GM18951 (cell line): Measurements from ENCODE around the gene TCAIM.
"Not testable (repeated sequence)": the region's sequence is repeated elsewhere in the genome, so short reads cannot be mapped to it uniquely, and the experiment has no call there.

Source experiments
- POLR2A ChIP-seq: IDR thresholded peaks from 4 replicates; pipeline ENCODE4 v1.6.1; 2011; ENCODE audit warnings: mild to moderate bottlenecking; ENCODE audit not compliant: insufficient read length, insufficient read depth; ENCODE audit errors: extremely low read depth
- in situ Hi-C: fragments of 300-500 bp; cut with MboI; formaldehyde crosslinking; loops from one replicate; pipeline ENCODE4 v1.12.0; 2022; ENCODE audit warnings: low sequenced_read_pairs, mixed read lengths, inconsistent platforms; ENCODE audit not compliant: unreplicated experiment

The TCAIM gene

DNA sequence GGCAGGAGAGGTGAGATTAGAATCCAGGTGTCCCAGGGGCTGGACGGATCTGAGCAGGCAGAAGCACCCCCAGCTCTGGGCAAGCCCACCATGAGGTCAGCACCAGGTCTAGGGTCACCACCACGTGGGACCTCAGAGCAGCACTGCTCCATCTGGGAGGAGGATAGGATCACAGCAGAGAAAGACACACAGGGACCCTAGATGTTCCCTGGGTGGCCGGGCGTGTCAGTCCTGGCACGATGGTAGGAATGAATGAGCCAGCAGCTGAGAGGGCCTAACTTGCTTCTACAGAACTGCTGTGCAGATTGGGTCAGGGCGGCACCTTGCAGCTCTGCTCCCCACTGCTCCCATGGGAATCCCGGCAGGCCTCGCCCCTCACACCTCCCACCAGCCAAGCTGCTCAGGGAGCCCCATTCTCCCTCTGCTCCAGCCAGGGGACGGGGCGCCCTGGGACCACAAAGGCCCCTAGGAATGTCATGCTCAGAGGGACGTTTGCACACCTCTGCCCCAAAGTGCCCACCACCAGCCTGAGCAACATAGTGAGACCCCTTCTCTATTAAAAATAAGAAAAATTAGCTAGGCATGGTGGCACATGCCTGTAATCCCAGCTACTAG lies 72.6 kb downstream of the TCAIM start:
- in situ Hi-C loops, result no loop called here
- no peak for TF ChIP-seq POLR2A

DNA sequence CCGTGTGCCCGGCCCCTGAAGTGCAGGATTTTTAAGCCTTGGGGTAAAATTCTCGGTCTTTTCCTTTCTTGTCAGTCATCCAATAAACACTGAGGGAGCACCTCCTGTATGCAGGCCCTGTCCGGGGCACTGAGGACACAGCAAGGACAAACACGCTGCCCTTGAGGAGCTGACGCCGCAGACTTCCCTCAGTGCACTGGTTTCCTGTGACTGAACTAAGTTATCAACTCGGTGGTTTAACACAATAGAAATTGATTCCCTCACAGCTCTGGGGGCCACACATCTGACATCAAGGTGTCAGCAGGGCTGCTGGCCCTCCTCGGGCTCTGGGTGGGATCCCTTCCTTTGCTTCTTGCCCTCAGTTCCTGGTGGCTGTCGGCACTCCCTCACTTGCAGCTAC lies 73.8 kb downstream of the TCAIM start:
- in situ Hi-C loops, result no loop called here

DNA sequence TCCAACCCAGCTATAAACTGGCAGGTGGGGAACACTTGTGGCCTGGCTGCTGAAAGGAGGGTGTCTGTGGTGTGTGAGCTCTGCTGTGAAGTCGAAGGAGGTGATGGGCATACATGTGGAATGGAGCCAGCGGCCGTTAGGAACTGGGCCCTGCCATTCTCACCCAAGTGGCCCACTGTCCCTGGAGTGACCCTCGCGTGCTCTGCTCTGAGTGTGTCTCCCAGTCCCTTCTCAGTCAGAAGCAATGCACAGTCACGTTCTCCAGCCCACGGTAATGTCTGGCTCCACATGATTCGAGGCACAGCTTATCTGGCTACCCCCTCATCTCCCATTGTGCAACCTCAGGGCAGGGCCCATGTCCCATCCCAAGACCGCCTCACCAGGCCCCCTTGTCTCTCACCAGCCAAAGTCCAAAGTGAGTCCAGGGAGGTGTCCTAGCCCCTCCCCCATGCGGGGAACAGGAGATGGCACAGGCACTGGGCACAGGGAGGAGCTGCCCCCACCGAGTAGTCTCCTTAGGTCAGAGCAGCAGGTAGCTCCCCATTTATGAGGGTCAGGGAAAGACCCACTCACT lies 76.0 kb downstream of the TCAIM start:
- in situ Hi-C loops, result no loop called here
- no peak for TF ChIP-seq POLR2A

More for the DNA sequence above, 73.8 kb downstream of the TCAIM start:
- no peak for TF ChIP-seq POLR2A

DNA sequence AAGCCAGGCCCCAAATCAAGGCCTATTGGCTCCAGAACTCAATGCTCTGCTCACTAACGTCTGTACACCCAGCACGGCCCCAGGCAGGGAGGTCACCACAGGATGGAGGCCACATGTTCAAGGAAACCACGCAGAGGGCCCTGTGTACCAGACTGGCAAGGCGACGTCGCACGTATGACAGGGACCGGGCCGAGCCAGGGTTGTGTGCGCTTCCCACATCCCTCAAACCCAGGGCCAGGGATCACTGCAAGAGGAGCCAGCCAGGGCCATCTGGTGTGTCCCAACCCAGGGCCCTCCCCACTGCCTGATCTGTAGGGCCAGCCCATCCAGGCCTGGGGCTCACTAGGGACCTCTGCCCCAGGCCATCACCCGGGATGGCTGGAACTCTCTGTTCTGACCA lies 76.9 kb downstream of the TCAIM start:
- no peak for TF ChIP-seq POLR2A
- in situ Hi-C loops, result no loop called here

DNA sequence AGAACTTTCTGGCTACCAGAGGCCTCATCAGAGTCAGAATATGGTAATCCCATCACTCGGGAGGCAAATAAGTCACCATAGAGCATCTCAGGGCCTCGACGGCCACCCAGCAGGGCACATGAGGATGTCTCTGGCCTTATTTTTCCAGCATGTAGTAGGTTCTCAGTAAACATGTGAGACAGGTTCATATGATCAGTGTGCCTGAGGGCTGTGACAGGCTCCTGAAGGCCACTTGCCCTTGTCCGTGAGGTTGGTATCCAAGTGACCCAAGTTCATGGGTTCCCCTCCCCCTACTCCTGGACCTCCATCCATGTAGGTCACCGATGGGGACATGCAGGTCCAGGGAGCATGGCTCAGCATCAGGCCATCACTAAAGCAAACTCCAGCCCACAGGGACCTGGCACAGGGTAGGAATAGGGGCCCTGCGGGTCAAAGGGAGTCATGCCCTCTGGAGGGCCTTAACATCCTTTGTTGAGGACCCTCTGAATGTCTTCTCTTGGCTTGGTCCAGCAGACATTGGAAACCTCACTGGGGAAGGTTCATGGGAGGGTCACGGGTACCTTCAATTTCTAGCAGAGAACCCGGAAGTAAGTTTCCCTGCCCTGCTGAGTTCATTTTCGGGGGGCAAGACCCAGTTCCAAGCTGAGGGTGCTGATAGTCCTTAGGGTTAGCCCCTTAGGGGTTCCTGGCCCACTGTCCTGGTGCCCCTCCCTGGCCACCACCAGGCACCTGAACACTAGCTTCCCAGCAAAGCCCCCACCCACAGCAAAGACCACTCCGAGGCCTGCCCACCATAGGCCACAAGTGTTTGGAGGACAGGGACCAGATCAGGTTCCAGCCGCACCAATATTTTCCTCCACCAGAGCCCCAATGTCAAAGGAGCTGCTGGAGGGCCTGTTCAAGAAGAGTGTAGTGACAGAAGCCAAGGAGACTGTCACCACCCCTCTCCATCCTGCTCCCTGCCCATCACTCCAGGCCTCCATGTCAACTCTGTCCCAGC lies 77.8 kb downstream of the TCAIM start:
- no peak for TF ChIP-seq POLR2A
- in situ Hi-C loops, result no loop called here

DNA sequence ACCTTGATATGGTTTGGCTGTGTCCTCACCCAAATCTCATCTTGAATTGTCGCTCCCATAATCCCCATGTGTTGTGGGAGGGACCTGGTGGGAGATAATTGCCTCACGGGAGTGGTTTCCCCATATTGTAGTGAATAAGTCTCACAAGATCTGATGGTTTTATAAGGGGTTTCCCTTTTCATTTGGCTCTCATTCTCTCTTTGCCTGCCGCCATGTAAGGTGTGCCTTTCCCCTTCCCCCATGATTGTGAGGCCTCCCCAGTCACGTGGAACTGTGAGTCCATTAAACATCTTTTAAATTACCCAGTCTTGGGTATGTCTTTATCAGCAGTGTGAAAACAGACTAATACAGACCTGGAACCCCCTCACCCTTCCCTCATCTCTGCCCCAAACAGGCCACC lies 79.6 kb downstream of the TCAIM start:
- in situ Hi-C loops, result not testable (repeated sequence)

DNA sequence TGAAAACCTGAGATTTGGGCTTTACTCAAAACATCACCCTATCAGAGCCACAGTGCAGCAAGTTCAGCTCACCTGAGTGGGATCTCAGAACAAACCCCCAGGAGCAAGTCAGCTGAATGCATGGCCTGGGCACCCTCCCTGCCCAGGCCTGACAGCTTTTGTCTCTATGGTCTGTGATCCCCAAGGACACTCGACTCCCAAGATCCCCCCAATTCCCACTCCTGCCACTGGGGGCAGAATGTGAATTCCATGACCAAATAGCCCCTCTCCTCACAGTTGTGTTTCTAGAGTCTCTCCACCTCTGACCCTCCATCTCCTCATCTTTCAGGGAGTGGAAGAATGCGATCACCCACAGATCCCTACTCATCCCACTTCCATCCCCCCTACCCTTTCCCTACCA lies 80.0 kb downstream of the TCAIM start:
- TF ChIP-seq POLR2A, result no peak
- in situ Hi-C loops, result no loop called here

DNA sequence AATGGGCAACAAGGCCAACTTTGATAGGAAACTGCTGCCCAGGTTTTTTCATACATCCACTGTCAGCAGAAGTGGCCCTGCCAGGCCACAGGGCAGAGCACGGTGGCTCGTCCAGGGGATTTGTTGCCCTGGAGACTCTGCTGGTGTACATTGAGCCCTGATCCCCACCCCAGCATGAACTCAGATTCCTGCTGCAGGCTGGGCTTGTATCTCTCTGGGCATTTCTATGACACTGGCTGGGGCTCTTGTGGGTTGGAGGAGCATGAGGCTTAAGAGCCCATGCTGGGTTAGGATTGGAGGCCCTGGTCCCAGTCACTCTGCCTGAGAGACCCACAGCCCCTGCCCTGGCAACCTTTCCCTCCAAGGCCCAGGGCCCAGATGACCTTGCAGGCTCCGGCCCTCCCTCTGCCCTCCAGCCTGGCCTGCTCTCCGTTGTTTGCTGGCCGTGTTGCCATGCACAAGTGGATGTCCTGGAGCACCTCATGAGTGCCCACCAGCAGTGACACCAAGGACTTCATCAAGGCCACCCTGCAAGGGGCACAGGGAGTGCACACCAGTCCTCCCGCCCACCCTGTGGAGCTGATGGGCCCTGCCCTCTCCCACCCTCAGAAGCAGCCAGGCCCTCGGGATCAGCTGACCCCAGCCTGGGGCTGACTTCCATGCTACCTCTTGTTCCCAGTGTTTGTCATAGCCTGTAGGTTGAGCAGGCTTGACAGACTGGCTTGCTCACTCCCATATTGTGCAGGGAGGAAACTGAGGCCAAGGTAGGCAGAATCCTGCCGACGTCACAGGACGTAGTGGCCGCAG lies 80.8 kb downstream of the TCAIM start:
- no peak for TF ChIP-seq POLR2A
- in situ Hi-C loops, result no loop called here

DNA sequence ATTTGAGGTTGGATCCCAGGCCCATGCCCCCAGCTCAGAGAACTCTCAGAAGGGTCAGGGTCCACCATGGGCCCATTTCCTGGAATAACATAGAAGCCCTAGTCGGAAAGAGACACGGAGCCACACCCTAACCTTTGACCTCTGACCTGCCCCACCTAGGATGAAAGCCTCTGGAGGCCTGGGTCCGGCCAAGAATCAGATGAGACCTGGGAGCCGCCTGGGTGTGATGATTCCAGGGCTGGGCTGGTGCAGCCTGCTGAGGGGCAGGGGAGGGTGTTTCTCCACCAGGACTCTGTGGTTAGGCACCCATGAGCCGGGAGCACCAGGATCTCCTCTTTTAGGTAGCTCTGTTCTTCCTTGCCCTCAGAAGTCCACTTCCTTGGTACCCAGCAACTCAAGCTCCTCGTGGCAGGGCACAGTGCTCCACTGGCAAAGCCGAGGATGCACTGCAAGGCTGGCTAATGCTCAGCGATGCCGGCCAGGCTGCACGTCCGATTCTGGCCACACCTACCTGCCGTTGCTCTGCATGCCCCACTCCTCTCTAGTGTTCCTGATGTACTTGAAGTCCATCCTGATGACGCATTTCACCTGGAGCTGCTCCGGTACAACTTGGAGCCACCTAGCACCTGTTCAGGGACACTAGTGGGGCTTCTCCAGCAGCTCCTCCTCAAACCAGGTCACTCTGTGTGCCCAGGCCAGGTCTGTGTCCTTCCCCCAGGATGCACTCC lies 81.5 kb downstream of the TCAIM start:
- TF ChIP-seq POLR2A, result no peak
- in situ Hi-C loops, result no loop called here

DNA sequence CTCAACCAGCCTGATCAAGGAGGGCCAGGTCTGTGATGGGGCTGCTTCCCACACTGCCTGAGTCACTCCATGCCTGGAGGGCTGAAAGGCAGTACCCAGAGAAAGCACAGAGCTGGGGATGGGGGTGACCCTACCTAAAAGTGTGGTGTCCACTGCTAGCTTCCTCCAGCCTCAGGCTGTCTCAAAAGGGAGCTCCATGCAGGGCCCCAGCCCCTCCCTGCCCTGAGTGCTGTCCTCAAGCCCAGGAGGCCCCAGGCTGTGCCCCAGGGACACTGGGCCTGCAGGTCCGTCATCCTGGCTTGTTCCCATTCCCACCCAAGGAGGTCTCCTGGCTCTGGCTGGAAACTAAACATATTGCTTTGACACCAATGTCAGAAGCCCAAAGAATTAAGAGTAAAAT lies 82.1 kb downstream of the TCAIM start:
- in situ Hi-C loops, result no loop called here
- TF ChIP-seq POLR2A, result no peak

DNA sequence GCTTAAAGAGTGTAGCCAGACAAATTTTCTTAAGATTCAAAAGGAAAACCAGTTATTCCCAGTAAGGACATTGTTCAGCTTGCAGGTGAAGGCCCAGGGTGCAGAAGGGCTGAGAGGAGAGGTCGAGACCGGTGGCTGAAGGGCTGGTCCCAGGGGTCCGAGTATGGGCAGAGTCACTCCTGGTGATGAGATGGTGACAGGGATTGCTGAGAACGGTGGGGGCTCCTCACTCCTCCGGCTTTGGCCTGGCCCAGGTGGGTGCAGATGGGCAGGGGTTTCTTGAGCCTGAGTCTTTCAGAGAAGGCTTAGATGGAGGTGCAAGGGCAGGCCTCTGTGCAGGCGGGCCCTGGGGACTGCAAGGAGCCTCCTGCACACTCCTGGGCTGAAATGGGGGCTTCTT lies 82.7 kb downstream of the TCAIM start:
- TF ChIP-seq POLR2A, result no peak
- in situ Hi-C loops, result no loop called here

DNA sequence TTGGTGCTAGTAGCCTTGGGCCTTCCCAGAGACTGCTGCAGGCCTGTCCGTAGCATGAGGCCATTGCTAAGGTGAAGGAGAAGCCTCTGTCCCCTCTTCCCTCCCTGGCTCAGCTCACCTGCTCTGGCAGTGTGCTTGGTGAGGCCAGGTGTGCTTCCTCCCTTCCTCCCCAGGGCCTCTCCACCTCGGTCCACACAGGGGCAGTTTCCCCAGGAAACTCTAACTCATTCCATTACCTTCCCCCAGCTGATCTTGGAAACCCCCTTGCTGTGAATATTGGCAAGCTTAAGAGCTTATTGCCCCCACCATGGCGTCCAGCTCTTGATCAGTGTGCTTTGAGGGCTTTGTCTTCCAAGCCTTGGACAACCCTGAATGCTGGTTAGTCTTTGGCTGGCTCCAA lies 86.2 kb downstream of the TCAIM start:
- no peak for TF ChIP-seq POLR2A
- in situ Hi-C loops, result no loop called here

DNA sequence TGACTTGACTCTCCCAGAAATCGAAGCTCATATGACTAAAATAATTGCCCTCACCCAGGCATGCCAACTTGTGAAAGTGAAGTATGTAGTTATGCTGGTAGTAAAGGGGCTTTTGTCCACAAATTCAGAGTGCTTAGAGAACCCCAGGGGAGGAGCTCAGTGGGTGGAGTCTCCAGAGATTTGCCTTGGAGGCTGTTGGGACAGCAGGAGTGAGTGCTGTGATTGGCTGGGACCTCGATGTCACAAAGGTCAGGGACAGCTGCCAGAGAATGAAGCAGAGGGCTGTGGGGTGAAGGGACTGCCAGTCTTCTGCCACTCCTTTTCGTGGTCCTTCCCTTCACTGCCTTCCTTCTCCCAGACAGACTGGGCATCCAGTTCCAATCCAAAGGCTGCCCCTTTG lies 89.1 kb downstream of the TCAIM start:
- TF ChIP-seq POLR2A, result no peak
- in situ Hi-C loops, result no loop called here

DNA sequence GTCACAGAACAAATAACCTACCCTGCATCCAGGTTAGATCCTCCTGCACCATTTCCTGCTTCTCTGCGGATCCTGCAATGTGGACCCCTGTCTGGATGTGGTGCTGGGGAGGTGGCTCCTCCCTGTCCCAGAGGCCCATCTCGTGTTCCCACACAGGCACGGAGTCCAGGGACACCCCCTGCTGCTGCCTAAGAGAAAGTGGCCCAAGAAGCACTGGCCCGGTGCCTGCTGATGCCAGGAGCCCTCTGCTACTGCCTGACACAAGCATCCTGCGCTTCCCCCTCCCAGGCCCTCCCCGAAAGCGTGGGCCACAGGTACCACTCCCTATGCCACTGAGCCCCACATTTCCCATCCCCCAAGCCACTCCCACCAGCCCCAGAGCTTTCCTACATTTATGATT lies 90.3 kb downstream of the TCAIM start:
- no peak for TF ChIP-seq POLR2A
- in situ Hi-C loops, result no loop called here
